Caki2 (cell line): ENCODE results near the gene CHAF1B. TPM values are rescaled to one million over a fixed set of nuclear protein-coding genes. Genes with fewer than 3 reads are reported as not detected.
A peak's percentile ranks its signal among the peaks of the same experiment; 100 is the strongest.
"Not testable (repeated sequence)": the region's sequence is repeated elsewhere in the genome, so short reads cannot be mapped to it uniquely, and the experiment has no call there.

Source experiments
- DNase-seq: peaks from one replicate; pipeline ENCODE4 v3.0.0-alpha.2; 2015; ENCODE audit warnings: low read depth
- in situ Hi-C: cut with HindIII; loops from 2 replicates; pipeline ENCODE4 v1.10.0; 2016; ENCODE audit warnings: low sequenced_read_pairs, low pct_unique_long_range_greater_than_20kb, mixed read lengths
- total RNA-seq: library from RNA; depleted of rRNA; stranded (reverse); fragments of >200 nt; shearing (Covaris generic); gene quantifications from 2 replicates; pipeline ENCODE4 v1.2.3, GENCODE V29; 2014; ENCODE audit warnings: low replicate concordance

CHAF1B gene
- total RNA-seq, 1 experiment from 2014 or later: 15.7 TPM

DNA sequence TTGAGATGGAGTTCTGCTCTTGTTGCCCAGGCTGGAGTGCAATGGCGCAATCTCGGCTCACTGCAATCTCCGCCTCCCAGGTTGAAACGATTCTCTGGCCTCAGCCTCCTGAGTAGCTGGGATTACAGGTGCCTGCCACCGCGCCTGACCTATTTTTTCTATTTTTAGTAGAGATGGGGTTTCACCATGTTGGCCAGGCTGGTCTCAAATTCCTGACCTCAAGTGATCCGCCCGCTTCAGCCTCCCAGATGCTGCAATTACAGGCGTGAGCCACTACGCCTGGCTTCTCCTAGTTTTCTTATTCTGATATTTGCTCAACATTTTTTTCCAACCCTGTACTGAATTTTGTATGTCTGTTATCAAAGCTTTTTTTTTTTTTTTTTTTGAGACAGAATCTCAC is 2.5 kb upstream of the CHAF1B start:
- in situ Hi-C loops, DNase-seq: not testable (repeated sequence)

DNA sequence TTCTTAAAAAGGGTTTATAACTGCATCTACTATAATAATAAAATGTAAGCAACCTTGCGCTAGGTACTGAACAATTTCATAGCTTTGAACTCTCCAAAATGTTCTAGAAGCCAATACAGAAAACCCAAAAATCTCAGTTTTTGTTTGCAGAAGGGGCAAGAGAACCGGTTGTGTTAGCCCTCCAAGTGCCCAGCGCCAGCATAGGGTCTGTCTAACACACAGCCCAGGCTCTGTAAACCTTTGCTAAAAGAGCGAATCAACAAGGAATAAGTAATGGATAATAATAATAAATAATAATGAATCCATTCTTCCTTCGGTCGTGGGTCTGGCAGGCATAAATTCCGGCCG is 333 bp upstream of the CHAF1B start:
- no peak for DNase-seq
- in situ Hi-C loops: no loop called here

DNA sequence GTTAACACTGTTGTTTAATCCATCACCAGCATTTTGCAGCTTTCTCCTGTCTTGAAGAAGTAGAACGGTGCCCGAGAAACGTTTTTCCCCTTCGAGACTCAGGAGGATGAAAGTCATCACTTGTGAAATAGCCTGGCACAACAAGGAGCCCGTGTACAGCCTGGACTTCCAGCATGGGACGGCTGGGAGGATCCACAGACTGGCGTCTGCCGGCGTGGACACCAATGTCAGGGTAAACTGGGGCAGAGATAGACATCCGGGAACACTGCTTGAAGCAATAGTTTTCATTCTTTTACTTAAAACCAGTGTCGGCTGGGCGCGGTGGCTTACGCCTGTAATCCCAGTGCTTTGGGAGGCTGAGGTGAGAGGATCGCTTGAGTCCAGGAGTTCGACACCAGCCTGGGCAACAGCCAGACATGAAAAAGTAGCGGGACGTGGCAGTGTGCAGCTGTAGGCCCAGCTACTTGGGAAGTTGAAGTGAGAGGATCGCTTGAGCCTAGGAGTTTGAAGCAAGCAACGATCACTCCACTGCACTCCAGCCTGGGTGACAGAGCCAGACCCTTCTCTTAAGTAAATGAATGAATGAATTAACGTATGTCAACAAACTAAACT is 945 bp downstream of the CHAF1B start:
- in situ Hi-C loops: no loop called here
- no peak for DNase-seq

DNA sequence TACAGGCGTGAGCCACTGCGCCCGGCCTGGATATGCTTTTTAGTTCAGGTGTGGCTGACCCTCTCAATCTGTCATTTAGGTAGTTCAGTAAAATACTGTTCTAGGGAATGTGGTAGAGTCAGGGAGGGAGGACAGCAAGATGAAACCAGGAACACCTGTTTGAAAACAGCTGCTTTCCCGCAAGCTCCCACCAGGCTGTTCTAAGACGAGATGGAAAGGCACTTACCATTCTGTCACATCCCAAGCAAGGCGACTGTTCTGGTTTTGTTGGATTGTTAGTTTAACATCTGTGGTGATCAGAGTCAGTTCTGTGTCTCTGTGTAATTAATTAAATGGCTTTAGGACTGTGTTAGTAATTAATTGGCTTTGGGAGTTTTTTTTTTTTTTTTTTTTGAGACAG is 2.9 kb downstream of the CHAF1B start:
- in situ Hi-C loops: no loop called here
- no peak for DNase-seq

DNA sequence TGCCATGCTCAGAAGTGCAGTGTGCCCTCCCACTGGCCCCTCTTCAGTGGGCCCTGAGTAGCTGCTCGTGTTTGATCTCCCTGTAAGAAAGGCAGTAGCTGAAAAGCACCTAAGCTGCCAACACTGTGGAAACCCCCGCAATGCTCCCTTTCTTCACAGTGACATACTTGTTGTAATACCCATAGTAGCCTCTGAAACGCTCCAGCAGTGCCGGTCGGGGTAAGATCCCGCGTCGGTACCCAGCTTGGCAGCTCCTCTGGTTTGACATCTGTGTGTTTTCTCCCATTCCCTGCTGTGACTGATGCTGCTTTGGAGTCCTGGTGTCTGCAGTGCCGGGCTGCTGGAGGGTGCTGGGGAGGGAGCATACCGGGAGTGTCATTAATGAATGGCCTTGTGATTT is 3.6 kb downstream of the CHAF1B start:
- no peak for DNase-seq
- in situ Hi-C loops: no loop called here

DNA sequence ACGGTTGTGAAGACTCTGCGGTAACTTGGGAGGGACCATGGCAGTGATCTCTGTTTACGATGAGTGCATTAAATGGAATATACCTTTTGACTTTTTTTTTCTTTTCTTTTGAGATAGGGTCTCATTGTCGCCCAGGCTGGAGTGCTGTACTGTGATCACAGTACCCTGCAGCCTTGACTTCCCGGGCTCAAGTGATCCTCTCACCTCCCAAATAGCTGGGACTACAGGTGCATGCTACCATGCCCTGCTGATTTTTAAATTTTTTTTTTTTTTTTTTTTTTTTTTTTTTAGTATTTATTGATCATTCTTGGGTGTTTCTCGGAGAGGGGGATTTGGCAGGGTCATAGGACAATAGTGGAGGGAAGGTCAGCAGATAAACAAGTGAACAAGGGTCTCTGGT is 6.5 kb downstream of the CHAF1B start:
- in situ Hi-C loops, DNase-seq: not testable (repeated sequence)

DNA sequence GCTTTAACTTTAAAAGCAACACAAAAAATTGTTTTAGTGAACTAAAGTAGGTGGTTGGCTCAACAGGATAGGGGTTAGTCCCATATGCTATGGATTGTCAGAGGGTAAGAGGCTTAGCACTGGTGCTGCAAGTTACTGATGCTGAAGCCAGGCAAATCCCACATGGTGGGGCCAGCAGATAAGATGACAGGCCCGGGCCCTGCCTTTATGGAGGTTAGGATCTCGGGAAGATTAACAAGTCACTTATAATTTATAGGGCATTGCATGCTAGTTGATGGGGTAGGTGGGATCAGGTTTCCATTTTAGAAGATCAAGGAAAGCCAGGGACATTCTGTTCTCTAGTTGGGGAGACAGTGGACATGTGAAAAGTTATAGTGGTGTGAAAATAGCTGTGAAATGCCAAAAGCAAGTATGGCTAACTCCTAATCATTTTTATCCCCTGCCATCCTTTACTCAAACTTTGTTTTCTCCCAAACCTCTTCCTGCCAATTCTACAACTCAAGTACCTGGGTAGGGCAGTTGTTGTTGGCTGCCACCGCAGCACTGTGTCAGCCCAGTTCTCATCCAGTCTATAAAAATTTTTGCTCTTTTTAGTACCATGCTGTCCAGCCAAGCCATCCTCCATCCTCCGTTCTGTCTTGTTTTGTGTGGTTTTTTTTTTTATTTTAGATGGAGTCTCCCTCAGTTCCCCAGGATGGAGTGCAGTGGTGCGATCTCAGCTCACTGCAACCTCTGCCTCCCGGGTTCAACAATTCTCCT is 10.3 kb downstream of the CHAF1B start:
- in situ Hi-C loops: no loop called here

DNA sequence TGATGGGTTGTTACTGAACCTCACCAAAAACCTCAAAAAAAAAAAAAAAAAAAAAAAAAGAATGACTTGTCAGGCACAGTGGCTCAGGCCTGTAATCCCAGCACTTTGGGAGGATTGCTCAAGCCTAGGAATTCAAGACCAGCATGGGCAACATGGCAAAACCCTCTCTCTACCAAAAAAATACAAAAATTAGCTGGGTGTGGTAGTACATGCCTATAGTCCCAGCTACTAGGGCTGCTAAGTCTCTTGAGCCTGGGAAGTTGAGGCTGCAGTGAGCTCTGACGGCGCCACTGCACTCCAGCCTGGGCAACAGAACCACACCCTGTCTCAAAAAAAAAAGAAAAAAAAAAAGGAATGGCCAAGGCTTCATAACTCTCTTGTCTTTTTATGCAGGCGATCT is 11.1 kb downstream of the CHAF1B start:
- in situ Hi-C loops: no loop called here
- no peak for DNase-seq

More for the DNA sequence above, 10.3 kb downstream of the CHAF1B start:
- DNase-seq: no peak

DNA sequence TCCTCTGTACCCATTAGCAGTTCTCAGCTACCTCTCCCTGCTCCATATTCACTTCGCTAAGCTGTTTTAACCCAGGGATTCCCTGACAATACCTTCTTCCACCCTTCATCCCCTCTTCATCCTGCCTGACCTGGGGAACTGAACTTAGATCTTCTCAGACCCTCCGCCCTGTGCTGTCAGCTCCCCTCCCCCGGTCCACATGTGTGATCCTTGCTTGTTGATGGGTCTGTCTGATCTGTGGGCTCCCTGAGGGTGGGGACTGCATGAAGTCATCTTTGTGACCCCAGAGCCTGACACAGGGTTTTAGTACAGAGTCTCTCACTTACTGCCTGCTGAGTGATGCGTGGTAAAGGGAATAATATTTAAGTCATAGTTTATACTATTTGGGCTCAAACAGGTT is 11.8 kb downstream of the CHAF1B start:
- in situ Hi-C loops: no loop called here
- DNase-seq: no peak

DNA sequence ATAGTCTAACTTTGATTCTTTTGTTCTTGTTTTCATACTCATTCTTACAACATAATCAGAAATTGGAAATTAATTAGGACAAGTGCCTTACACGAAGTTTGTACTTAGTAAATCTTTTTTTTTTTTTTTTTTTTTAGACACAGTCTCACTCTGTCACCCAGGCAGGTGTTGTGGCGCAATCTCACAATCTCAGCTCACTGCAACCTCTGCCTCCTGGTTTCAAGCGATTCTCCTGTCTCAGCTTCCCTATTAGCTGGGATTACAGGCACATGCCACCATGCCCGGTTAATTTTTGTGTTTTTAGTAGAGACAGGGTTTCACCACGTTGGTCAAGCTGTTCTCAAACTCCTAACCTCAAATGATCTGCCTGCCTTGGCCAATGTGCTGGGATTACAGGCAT is 12.4 kb downstream of the CHAF1B start:
- in situ Hi-C loops: no loop called here
- DNase-seq: no peak

DNA sequence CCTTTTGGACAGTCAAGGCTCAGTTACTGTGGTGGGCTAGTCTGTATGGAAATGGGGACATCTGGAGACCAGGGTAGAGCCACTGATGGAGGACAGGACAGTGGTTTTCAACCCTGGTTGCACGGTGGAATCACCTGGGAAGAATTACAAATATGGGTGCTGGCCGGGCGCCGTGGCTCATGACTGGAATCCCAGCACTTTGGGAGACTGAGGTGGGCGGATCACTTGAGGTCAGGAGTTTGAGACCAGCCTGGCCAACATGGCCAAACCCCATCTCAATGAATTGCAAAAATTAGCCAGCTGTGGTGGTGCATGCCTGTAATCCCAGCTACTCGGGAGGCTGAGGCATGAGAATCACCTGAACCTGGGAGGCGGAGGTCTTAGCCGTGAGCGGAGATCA is 14.5 kb downstream of the CHAF1B start:
- DNase-seq, in situ Hi-C loops: not testable (repeated sequence)

DNA sequence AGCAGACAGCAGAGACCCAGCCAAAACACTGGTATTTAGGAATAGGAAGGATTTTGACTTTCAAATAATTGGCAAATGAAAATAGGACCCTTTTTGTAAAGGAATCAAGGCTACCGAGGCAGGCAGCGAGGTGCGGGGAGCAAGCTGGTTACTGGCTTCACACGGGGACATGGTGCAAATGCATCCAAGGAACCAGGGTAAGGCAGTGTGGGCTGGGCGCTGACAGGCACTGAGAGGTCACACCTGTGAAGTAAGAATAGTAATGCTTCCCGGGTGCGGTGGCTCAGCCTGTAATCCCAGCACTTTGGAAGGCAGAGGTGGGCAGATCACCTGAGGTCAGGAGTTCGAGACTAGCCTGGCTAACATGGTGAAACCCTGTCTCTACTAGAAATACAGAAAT is 15.5 kb downstream of the CHAF1B start:
- no peak for DNase-seq
- in situ Hi-C loops: no loop called here

DNA sequence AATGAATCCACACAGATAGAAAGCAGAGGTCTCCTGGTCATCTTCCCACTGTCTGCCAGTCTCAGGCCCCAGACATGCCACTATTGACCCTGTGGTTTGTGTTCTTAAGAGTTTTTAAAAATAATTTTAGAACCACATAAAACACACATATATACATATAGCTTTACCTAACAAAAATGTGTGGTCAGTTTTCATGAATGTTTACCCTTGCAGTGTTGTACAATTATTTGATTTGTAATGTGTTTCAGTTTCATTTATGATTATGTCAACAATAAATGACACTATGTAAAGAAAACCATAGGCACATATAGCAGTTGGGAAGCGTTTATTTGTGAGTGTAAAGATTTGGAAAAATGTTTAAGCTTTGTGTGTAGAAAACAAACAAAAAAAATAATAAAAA is 17.1 kb downstream of the CHAF1B start:
- in situ Hi-C loops: no loop called here
- DNase-seq: no peak

DNA sequence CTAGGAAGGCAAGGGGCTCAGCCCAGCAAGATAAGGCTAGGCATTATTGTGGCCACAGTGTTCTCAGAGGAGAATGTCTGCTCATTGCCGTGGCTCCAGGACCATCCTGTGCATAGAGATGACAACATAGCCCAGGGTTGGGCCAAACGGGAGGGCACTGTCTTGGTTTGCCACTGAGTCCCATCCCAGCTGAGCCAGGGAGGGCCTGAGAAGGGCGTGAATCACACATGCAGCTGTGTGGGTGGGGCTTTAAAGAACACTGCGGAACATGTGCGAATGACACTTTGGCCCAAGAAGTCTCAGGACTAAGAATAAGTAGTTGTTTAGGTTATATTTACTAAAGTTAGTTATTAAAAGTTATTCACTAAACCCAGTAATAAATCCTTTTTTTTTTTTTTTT is 18.5 kb downstream of the CHAF1B start:
- in situ Hi-C loops: no loop called here
- DNase-seq: no peak

DNA sequence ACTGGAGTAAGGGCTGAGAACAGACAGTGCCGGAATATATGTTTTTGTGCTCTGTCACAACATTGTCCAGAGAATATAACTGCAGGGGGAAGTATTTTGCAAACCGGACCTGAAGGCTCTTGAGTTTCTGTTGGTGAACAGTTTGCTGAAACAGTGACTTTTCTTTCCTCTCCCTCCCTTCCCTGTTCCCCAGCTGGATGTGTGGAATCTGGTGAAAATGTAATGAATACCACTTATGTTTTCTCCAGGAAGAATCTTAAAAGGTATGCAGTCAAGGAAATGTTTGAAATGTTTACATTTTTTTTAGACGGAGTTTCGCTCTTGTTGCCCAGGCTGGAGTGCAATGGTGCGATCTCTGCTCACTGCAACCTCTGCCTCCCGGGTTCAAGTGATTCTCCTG is 23.4 kb downstream of the CHAF1B start:
- no peak for DNase-seq
- in situ Hi-C loops: no loop called here

DNA sequence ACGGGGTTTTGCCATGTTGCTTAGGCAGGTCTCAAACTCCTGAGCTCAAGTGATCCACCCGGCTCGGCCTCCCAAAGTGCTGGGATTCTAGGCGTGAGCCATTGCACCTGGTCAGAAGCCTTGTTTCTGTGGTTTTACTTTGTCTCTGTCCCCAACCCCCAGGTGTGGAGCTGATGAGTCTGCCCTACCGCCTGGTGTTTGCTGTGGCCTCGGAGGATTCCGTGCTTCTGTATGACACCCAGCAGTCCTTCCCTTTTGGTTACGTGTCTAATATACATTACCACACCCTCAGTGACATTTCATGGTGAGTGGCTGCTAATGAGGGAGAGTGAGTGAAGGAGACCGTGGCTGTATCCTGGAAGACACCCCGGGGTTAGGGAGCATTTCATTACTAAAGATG is 26.1 kb downstream of the CHAF1B start:
- no peak for DNase-seq
- in situ Hi-C loops: no loop called here

DNA sequence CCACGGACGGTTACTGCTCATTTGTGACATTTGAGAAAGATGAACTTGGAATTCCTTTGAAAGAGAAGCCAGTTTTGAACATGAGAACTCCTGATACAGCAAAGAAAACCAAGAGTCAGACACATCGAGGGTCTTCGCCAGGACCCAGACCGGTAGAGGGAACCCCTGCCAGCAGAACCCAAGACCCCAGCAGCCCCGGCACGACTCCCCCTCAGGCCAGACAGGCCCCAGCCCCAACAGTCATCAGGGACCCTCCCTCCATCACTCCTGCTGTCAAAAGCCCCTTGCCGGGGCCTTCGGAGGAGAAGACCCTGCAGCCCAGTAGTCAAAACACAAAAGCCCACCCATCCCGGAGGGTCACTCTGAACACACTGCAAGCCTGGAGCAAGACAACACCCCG is 27.7 kb downstream of the CHAF1B start:
- in situ Hi-C loops: no loop called here
- DNase-seq: no peak

DNA sequence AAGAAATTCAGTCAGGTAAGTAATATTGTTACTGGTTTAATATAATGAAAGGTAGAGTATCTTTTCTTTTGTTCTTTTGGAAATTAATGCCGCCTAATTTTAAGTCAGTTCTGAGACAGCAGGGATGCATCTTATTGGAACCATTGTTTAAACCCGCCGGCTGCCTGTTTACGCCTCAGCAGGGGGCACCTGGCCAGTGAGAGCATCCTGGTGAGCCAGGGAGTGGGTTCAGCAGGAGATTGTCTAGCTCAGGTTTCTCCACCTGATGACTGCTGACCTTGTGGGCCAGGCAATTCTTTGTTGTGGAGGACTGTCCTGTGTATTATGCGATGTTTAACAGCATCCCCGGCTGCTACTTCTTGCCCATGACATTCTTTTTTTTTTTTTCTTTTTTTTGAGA is 30.2 kb downstream of the CHAF1B start:
- in situ Hi-C loops: no loop called here
- no peak for DNase-seq

DNA sequence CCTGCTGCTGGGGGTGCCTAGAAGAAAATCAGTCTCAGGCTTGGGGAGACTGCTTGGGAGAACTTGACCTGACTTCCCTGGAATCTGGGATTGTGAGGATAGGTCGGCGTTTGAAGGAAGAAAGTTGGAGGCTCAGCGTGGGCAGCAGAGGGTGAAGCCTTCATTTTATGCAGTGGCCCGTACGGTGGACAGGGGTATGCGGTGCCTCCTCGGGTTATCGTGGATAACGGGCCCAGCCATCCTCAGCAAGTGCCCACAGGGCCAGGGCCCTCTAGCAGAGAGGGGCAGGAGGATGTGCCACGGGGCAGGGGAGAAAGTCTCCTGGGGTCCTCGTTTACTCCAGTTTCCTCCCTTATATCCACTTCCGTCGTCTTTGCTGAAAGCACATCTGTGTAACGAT is 34.0 kb downstream of the CHAF1B start:
- in situ Hi-C loops: no loop called here
- DNase-seq: no peak

DNA sequence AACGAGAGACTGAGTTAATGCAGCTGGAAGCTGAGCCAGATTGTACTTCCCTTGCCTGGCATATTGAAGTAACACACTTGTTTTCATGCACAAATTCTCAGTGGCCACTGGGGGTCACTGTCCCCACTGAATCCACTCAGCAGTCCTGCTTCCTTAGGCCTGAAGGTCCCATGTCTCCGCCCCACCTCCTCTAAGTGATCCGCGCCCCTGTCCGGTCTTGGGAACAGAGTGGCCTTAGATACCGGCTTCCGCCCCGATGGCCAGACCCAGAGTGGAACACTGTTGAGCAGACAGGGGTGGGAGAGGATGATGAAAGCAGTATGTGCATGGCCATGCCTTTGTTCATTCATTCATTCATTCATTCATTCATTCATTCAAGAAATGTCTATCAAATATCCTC is 34.8 kb downstream of the CHAF1B start:
- in situ Hi-C loops: no loop called here
- DNase-seq: peak; percentile 68
